Mesenteric fat pad (tissue), 1 donor: ENCODE measurements around the gene DBNDD2. TPM values are rescaled to one million over a fixed set of nuclear protein-coding genes. Genes with fewer than 3 reads are reported as not detected.

ENCODE experiments used
- DNase-seq: peaks from one replicate; pipeline ENCODE4 v3.0.0-alpha.2; 2020; ENCODE audit warnings: low spot score
- long read RNA-seq: library from polyadenylated mRNA; unstranded; transcript quantifications from one replicate; pipeline ENCODE4 v2.0.0, GENCODE V29; 2020
- total RNA-seq: library from RNA; stranded (reverse); fragmentation: NEBNext Ultra II Directional; extraction: Animal tissue kit (Norgen Biotek cat#: 25700); gene quantifications from one replicate; pipeline ENCODE4 v1.2.1, GENCODE V29; 2021
- donor health status: DM: yes; HTN: yes; CAD: no.

The DBNDD2 gene
- 28.7 TPM for total RNA-seq
- long read RNA-seq, transcript DBNDD2-202 (4 exons, 1,078 nt): major isoform, 44 of 52 reads
- long read RNA-seq, partial matches to known transcripts: 1 of 52 reads
- long read RNA-seq, other reads (novel, unspliced or antisense): 1 of 52 reads

GRCh38 chr20:45407783-45408645 is at the start of gene DBNDD2:
Gene DBNDD2, plus strand, starts transcription at chr20:45408289. Its CDS starts 179 bp downstream, at chr20:45408468.
- DNase-seq: no peak

- DNase-seq: no peak
Observed at GRCh38 chr20:45359069-45359405, 49.1 kb upstream of the DBNDD2 start.

GRCh38 chr20:45359406-45360148 is 48.5 kb upstream of the DBNDD2 start:
- no peak for DNase-seq

GRCh38 chr20:45361793-45362192 is 46.3 kb upstream of the DBNDD2 start:
- DNase-seq: no peak

- DNase-seq: peak; percentile 100
Observed at GRCh38 chr20:45362804-45363610, 45.1 kb upstream of the DBNDD2 start, which contains the start of gene SYS1. Gene SYS1, plus strand, starts transcription at chr20:45363156. Its CDS starts 376 bp downstream, at chr20:45363532.

GRCh38 chr20:45363611-45364492 is 44.2 kb upstream of the DBNDD2 start:
- DNase-seq: no peak

GRCh38 chr20:45365444-45365970 is 42.6 kb upstream of the DBNDD2 start:
- DNase-seq: no peak

GRCh38 chr20:45366192-45366591 is 41.9 kb upstream of the DBNDD2 start:
- DNase-seq: no peak

GRCh38 chr20:45366631-45367030 is 41.5 kb upstream of the DBNDD2 start:
- DNase-seq: no peak

GRCh38 chr20:45367126-45367525 is 41.0 kb upstream of the DBNDD2 start:
- DNase-seq: no peak

GRCh38 chr20:45368221-45368980 is 39.7 kb upstream of the DBNDD2 start:
- DNase-seq: no peak

- no peak for DNase-seq
Observed at GRCh38 chr20:45370571-45371160, 37.4 kb upstream of the DBNDD2 start.

GRCh38 chr20:45372241-45372640 is 35.8 kb upstream of the DBNDD2 start:
- DNase-seq: no peak

- no peak for DNase-seq
Observed at GRCh38 chr20:45372646-45373352, 35.3 kb upstream of the DBNDD2 start.

- peak; percentile 96 for DNase-seq
Observed at GRCh38 chr20:45373353-45374100, 34.6 kb upstream of the DBNDD2 start.

- DNase-seq: no peak
Observed at GRCh38 chr20:45374101-45374467, 34.0 kb upstream of the DBNDD2 start.

GRCh38 chr20:45374966-45375365 is 33.1 kb upstream of the DBNDD2 start:
- no peak for DNase-seq

GRCh38 chr20:45377269-45377668 is 30.8 kb upstream of the DBNDD2 start:
- DNase-seq: no peak
